22Rv1 (cell line): ENCODE measurements around the gene CCDC91.

Experiments used
- H3K27ac ChIP-seq: fragments of 450-650 bp; 2 replicates; pipeline ENCODE4 v1.5.1; 2017
- ZFX ChIP-seq: fragments of 450-650 bp; IDR thresholded peaks from 2 replicates; pipeline ENCODE4 v1.6.1; 2017; ENCODE audit warnings: antibody characterized with exemption, borderline replicate concordance
- TF ChIP-seq, protein P1 (sequence below): fragments of 450-650 bp; IDR thresholded peaks from 2 replicates; pipeline ENCODE4 v1.5.1; 2017; ENCODE audit warnings: mild to moderate bottlenecking

Gene CCDC91

DNA sequence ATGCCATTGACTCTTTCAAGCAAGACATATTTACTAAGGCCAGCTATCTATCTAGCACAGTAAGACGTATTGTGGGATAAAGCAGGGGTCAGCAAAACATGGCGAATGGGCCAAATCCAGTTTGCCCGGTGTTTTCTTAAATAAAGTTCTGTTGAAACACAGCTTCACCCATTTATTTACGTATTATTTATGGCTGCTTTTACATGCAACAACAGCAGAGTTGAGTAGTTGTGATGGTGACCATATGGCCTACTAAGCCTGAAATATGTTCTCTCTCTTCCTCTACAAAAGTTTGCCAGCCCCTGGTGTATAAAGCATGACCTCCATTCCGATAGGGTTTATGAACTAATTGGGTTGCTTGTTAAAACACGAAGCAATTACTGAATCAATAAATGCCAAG lies 322.1 kb downstream of the CCDC91 start:
- TF ChIP-seq, protein P1, sequence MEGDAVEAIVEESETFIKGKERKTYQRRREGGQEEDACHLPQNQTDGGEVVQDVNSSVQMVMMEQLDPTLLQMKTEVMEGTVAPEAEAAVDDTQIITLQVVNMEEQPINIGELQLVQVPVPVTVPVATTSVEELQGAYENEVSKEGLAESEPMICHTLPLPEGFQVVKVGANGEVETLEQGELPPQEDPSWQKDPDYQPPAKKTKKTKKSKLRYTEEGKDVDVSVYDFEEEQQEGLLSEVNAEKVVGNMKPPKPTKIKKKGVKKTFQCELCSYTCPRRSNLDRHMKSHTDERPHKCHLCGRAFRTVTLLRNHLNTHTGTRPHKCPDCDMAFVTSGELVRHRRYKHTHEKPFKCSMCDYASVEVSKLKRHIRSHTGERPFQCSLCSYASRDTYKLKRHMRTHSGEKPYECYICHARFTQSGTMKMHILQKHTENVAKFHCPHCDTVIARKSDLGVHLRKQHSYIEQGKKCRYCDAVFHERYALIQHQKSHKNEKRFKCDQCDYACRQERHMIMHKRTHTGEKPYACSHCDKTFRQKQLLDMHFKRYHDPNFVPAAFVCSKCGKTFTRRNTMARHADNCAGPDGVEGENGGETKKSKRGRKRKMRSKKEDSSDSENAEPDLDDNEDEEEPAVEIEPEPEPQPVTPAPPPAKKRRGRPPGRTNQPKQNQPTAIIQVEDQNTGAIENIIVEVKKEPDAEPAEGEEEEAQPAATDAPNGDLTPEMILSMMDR = no peak
- TF ChIP-seq ZFX = no peak

DNA sequence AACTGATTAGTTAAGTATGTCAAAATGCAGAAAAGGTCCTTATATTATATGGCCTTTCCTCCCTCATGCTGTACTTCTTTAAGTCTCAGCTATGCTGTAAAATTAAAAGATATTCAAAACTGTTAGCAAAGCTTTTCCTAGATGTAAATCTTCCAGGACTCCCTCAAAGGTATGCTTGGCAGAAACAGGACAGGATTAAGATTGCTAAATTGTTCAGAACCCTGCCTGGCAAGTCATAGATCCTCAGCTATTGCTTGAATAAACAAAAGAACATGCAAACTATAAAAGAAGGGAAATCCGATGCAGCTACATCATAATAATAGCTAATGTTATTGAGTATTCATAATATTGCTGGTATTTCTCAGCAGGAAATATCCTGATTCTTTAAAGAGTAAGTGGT lies 322.6 kb downstream of the CCDC91 start:
- no peak overlapping the region for H3K27ac ChIP-seq
- no peak for TF ChIP-seq ZFX
- TF ChIP-seq, protein P1 = no peak

More for the DNA sequence above, 322.1 kb downstream of the CCDC91 start:
- no peak overlapping the region for H3K27ac ChIP-seq

DNA sequence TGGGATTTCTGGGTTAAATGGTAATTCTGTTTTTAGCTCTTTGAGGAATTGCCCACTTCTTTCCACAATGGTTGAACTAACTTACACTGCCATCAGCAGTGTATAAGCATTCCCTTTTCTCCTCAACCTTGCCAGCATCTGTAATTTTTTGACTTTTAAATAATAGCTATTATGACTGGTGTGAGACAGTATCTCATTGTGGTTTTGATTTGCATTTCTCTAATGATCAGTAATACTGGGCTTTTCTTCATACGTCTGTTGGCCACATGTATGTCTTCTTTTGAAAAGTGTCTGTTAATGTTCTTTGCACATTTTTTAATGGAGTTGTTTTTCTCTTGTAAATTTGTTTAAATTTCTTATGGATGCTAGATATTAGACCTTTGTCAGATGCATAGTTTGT lies 323.7 kb downstream of the CCDC91 start:
- TF ChIP-seq ZFX = no peak
- TF ChIP-seq, protein P1 = no peak
- no peak overlapping the region for H3K27ac ChIP-seq

DNA sequence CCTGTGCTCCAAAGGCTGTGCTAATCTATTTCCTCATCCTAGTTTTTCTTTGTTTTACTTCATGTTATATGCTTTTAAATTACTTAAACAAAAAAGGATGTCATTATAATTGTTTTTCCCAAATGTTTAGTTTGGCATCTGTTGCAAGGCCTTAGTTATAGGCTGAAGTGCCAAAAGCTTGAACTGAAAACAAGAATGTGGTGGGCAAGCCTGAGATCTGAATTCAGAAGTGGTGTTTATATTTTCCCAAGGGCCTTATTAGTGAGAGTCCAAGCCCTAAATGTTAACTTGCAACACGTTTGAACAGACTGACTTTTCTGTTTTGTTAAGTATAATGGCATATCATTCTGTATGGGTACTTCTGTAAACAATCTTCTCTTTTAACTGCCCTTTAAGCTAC lies 326.8 kb downstream of the CCDC91 start:
- TF ChIP-seq, protein P1 = no peak
- TF ChIP-seq ZFX = no peak
- H3K27ac ChIP-seq = no peak overlapping the region

DNA sequence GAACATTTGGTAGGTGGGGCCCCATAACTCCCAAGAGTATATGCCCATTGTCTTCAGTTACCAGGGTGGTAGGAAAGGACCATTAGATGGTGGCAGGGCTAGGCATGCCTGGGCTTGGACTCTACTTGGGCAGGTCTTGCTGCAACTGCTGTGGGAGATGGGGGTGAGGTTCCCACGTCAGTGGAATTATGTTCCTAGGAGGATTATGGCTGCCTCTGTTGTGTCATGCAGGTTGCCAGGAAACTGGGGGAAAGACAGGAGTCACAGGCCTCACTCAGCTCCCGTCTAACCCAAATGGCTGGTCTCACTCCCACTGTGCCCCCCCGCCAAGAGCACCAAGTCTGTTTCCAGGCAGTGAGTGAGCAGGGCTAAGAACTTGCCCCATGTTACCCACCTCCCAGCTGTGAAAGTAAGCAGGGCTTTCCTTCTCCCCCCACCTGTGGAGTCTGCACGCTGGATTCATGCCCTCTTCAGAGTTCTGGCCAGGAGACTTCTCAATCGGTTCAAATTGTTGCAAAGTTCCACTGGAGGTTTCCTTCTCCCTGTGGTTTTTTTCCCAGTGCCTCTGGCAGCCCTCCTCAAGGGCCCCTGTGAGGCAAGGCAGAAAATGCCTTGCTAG lies 337.5 kb downstream of the CCDC91 start:
- H3K27ac ChIP-seq = no peak overlapping the region
- TF ChIP-seq ZFX = no peak
- TF ChIP-seq, protein P1 = no peak

DNA sequence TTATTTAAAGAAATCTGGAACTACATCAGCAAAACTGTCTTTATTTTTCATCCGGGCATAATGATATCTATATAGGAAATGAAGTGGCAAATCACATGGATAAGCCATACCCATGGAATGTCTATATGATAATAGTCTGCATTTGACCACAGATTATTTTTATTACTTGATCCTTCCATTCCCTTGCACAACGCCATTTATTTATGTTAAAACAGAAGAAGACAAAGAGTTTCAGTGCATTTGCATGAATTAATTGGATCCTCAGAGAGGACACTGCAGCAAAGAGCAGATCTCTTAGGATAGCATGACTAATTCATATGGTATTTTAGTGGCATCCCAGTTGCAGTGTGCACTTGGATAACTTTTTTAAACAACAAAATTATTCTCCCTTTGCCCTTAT lies 345.0 kb downstream of the CCDC91 start:
- no peak for TF ChIP-seq ZFX
- TF ChIP-seq, protein P1 = no peak

DNA sequence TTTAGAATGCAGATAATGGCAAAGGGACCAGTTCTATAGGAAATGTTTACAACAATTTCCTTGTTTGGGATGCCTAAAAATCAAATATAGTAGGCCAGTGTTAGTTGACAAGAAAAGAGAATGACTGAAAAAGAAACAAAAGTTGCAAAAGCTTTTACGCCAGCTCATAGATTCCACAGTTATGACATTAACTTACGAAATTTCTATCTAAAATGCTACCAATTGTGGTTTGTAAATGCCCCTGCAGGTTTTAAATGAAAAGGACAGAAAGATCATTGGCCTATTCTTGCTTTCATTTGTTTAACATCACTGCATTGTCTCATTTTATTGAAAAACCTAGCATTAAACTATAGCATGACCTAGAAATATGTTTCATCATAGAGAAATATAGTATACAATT lies 345.8 kb downstream of the CCDC91 start:
- H3K27ac ChIP-seq = no peak overlapping the region

More for the DNA sequence above, 345.0 kb downstream of the CCDC91 start:
- H3K27ac ChIP-seq = no peak overlapping the region

More for the DNA sequence above, 345.8 kb downstream of the CCDC91 start:
- TF ChIP-seq, protein P1 = no peak
- TF ChIP-seq ZFX = no peak
